ENCODE measurements around the gene GFPT2. TPM values are rescaled to one million over a fixed set of nuclear protein-coding genes. Genes with fewer than 3 reads are reported as not detected.

The GFPT2 gene
- total and polyA plus RNA-seq, 2 of the 8 experiments (the other 6 are each of a cell fraction or from before 2014, with no cell fraction given): 83.7 to 143 TPM

DNA sequence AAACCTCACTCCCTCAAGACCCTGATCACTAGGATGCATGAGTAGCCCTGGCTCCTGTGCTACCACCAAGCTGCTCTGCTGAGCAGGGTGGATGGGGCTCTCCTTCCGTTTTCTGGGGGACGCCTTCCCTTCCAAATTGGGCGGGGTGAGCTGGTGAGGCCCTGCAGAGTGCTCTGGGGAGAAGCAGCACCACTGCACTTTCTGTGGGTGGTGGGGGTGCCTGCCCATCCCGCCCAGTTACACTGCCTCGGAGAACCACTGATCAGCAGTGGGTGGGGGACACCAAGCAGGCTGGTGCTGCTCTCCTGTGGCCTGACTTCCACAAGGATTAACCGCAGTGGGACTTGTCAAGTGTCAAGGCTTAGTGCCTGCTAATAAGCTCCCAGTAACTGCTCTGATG is 19.0 kb downstream of the GFPT2 start (continued):
- no peak for TF ChIP-seq CBX5 (IDR thresholded peaks at IDR 0.05; ENCODE audit: low read depth, low read length)
- TF ChIP-seq SP4 (IDR thresholded peaks at IDR 0.05; ENCODE audit: low read length): no peak
- no peak for TF ChIP-seq NANOG (IDR thresholded peaks at IDR 0.05; ENCODE audit: insufficient read depth, low read depth, low read length, poor library complexity, severe bottlenecking)
- no peak for TF ChIP-seq CHD1 (IDR thresholded peaks at IDR 0.05; ENCODE audit: low read depth, low read length)
- TF ChIP-seq RAD21 (IDR thresholded peaks at IDR 0.05 in 1 of 2, conservative IDR thresholded peaks at IDR 0.05 in 1 of 2; ENCODE audit: low read depth in 2 of 2, low read length in 2 of 2): no peak
- TF ChIP-seq BRCA1 (IDR thresholded peaks at IDR 0.05; ENCODE audit: low read depth, low read length): no peak
- no peak for TF ChIP-seq USF2 (IDR thresholded peaks at IDR 0.05; ENCODE audit: low read length)

Measured in H1 (cell line).